ENCODE results near the gene RBM27. TPM values are rescaled to one million over a fixed set of nuclear protein-coding genes. Genes with fewer than 3 reads are reported as not detected.

Gene RBM27
- polyA plus RNA-seq, 6 donors from 2014 or later, result 6.1 to 9.4 (median 8.0) TPM

Other genes starting within 250 kb of the RBM27 start
- not detected for gene PLAC8L1, start 98.0 kb upstream of the RBM27 start, polyA plus RNA-seq (ENCODE audit: low read depth in 6 of 6)
- 100 to 1,000 TPM in 5 of 6 donors, 10 to 100 TPM in 1; 96.0 to 136 (median 126) TPM for gene LARS1, start 21.0 kb upstream of the RBM27 start, polyA plus RNA-seq (ENCODE audit: low read depth in 6 of 6)
- not detected for gene POU4F3, start 135.2 kb downstream of the RBM27 start, polyA plus RNA-seq (ENCODE audit: low read depth in 6 of 6)
- gene TCERG1, start 243.7 kb downstream of the RBM27 start, polyA plus RNA-seq (ENCODE audit: low read depth in 6 of 6), result 10 to 100 TPM; 22.0 to 62.2 (median 44.3) TPM